Epidermal melanocyte (primary cell): Measurements from ENCODE around the gene CNTNAP2.
"Not testable (repeated sequence)": the region's sequence is repeated elsewhere in the genome, so short reads cannot be mapped to it uniquely, and the experiment has no call there.

Experiments
- DNase-seq: peaks from one replicate; pipeline ENCODE4 v3.0.0; 2011; ENCODE audit warnings: low spot score; ENCODE audit not compliant: insufficient read length

The CNTNAP2 gene

GRCh38 chr7:146146831-146147486 lies 30.4 kb downstream of the CNTNAP2 start:
- DNase-seq: no peak

GRCh38 chr7:146150153-146150552 lies 33.6 kb downstream of the CNTNAP2 start:
- no peak for DNase-seq

- no peak for DNase-seq
Measured at GRCh38 chr7:146172112-146172511, 55.5 kb downstream of the CNTNAP2 start.

GRCh38 chr7:146175716-146176115 lies 59.1 kb downstream of the CNTNAP2 start:
- DNase-seq: no peak

GRCh38 chr7:146176860-146177259 lies 60.3 kb downstream of the CNTNAP2 start:
- DNase-seq: no peak

GRCh38 chr7:146177301-146177700 lies 60.7 kb downstream of the CNTNAP2 start:
- no peak for DNase-seq

- no peak for DNase-seq
Measured at GRCh38 chr7:146185844-146186243, 69.2 kb downstream of the CNTNAP2 start.

GRCh38 chr7:146191428-146191827 lies 74.8 kb downstream of the CNTNAP2 start:
- not testable (repeated sequence) for DNase-seq

GRCh38 chr7:146201945-146202344 lies 85.3 kb downstream of the CNTNAP2 start:
- no peak for DNase-seq

GRCh38 chr7:146206270-146206669 lies 89.7 kb downstream of the CNTNAP2 start:
- DNase-seq: no peak

GRCh38 chr7:146208492-146208891 lies 91.9 kb downstream of the CNTNAP2 start:
- DNase-seq: no peak

GRCh38 chr7:146214842-146215241 lies 98.2 kb downstream of the CNTNAP2 start:
- no peak for DNase-seq

- no peak for DNase-seq
Measured at GRCh38 chr7:146216396-146217041, 99.9 kb downstream of the CNTNAP2 start.

- no peak for DNase-seq
Measured at GRCh38 chr7:146223851-146224250, 107.2 kb downstream of the CNTNAP2 start.

GRCh38 chr7:146232604-146233003 lies 116.0 kb downstream of the CNTNAP2 start:
- DNase-seq: no peak

- no peak for DNase-seq
Measured at GRCh38 chr7:146235195-146235594, 118.6 kb downstream of the CNTNAP2 start.

GRCh38 chr7:146242661-146243060 lies 126.1 kb downstream of the CNTNAP2 start:
- DNase-seq: no peak

GRCh38 chr7:146247991-146248390 lies 131.4 kb downstream of the CNTNAP2 start:
- DNase-seq: not testable (repeated sequence)

- DNase-seq: not testable (repeated sequence)
Measured at GRCh38 chr7:146248744-146249143, 132.1 kb downstream of the CNTNAP2 start.

- no peak for DNase-seq
Measured at GRCh38 chr7:146249272-146249671, 132.7 kb downstream of the CNTNAP2 start.

GRCh38 chr7:146255609-146256008 lies 139.0 kb downstream of the CNTNAP2 start:
- DNase-seq: no peak

GRCh38 chr7:146262527-146262926 lies 145.9 kb downstream of the CNTNAP2 start:
- DNase-seq: no peak

- DNase-seq: no peak
Measured at GRCh38 chr7:146276888-146277287, 160.3 kb downstream of the CNTNAP2 start.
